HUES6 (cell line): ENCODE results near the gene MRPS22.
"Not testable (repeated sequence)": the region's sequence is repeated elsewhere in the genome, so short reads cannot be mapped to it uniquely, and the experiment has no call there.

Experiments
- H3K27ac ChIP-seq: 2 replicates; pipeline ENCODE4 v1.7.0; 2013; ENCODE audit warnings: low read depth, mild to moderate bottlenecking, low read length, inconsistent platforms
- H3K27me3 ChIP-seq: 2 replicates; pipeline ENCODE4 v1.6.1; 2013; ENCODE audit warnings: low read length; ENCODE audit not compliant: control insufficient read depth, insufficient read depth
- H3K36me3 ChIP-seq: 2 replicates; pipeline ENCODE4 v1.6.1; 2013; ENCODE audit warnings: low read length; ENCODE audit not compliant: control insufficient read depth, insufficient read depth
- H3K4me1 ChIP-seq: 2 replicates; pipeline ENCODE4 v1.6.1; 2013; ENCODE audit warnings: low read length; ENCODE audit not compliant: control insufficient read depth, insufficient read depth
- H3K4me3 ChIP-seq: 2 replicates; pipeline ENCODE4 v1.5.1; 2013; ENCODE audit warnings: low read depth, low read length
- H3K9ac ChIP-seq: one replicate; pipeline ENCODE4 v1.6.1; 2013; ENCODE audit warnings: mild to moderate bottlenecking, low read length
- H3K9me3 ChIP-seq: 2 replicates; pipeline ENCODE4 v1.6.1; 2013; ENCODE audit warnings: low read depth, low read length; ENCODE audit not compliant: control insufficient read depth, insufficient read depth

MRPS22 gene

GRCh38 chr3:139396707-139397106, 52.9 kb downstream of the MRPS22 start:
- Histone ChIP-seq H3K9ac (no peak overlapping the region), H3K27ac (no peak overlapping the region), H3K27me3 (no peaks in the 10 kb centered on the region), H3K36me3 (no peaks in the 10 kb centered on the region), H3K4me1 (no peaks in the 10 kb centered on the region), H3K9me3 (peaks cover 4% of the 10 kb centered on the region; the same call in 1 of the 2 replicates), H3K4me3 (no peak overlapping the region)

- not testable (repeated sequence) for H3K36me3 ChIP-seq, H3K27ac ChIP-seq, H3K9ac ChIP-seq, H3K4me1 ChIP-seq, H3K4me3 ChIP-seq, H3K27me3 ChIP-seq
- H3K9me3 ChIP-seq: peaks cover 28% of the 10 kb centered on the region
Observed at GRCh38 chr3:139401155-139401554, 57.3 kb downstream of the MRPS22 start.
